GM12875 (cell line): ENCODE measurements around the gene PDE4D.

Experiments
- H3K4me3 ChIP-seq: one replicate; pipeline ENCODE4 v1.5.1; 2011; ENCODE audit warnings: low read depth, low read length, control low read depth
- TF ChIP-seq, protein P1 (sequence below): IDR thresholded peaks from 2 replicates; pipeline ENCODE4 v1.5.1; 2011; ENCODE audit warnings: low read depth, mild to moderate bottlenecking, control low read depth, inconsistent platforms, low read length, moderate library complexity, borderline replicate concordance; ENCODE audit not compliant: insufficient read depth

PDE4D gene

DNA sequence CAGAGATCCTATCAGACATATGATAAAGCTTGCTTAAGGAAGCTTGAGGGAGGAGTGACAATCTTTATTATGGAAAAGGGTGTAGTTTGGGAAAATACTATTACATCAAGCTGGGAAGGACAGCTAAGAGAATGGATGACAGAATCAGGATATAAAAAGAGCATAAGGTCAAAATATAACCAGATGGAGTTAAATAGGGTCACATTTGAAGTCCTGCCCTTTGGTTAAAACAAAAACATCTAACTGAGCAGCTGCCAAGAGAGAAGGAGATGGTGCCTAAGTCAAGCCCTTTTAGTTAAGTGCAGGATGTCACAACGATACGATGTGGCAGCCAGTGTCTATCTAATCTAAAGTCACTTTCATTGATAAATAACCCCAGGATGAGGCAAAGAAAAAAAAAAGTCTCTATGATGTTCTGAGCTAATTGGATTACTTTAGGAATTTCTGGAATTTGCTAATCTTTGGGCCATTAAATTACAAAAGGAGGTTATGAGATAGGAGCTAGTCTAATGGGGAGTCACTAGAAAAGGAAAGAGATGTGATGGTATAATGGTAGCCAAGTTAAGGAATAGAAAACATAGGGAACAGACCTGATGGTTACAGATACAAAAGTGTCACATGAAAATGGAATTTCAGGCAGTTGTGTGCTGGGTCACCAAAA, 365.2 kb downstream of the PDE4D start:
- no peak overlapping the region for H3K4me3 ChIP-seq
- TF ChIP-seq, protein P1, sequence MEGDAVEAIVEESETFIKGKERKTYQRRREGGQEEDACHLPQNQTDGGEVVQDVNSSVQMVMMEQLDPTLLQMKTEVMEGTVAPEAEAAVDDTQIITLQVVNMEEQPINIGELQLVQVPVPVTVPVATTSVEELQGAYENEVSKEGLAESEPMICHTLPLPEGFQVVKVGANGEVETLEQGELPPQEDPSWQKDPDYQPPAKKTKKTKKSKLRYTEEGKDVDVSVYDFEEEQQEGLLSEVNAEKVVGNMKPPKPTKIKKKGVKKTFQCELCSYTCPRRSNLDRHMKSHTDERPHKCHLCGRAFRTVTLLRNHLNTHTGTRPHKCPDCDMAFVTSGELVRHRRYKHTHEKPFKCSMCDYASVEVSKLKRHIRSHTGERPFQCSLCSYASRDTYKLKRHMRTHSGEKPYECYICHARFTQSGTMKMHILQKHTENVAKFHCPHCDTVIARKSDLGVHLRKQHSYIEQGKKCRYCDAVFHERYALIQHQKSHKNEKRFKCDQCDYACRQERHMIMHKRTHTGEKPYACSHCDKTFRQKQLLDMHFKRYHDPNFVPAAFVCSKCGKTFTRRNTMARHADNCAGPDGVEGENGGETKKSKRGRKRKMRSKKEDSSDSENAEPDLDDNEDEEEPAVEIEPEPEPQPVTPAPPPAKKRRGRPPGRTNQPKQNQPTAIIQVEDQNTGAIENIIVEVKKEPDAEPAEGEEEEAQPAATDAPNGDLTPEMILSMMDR, result no peak

DNA sequence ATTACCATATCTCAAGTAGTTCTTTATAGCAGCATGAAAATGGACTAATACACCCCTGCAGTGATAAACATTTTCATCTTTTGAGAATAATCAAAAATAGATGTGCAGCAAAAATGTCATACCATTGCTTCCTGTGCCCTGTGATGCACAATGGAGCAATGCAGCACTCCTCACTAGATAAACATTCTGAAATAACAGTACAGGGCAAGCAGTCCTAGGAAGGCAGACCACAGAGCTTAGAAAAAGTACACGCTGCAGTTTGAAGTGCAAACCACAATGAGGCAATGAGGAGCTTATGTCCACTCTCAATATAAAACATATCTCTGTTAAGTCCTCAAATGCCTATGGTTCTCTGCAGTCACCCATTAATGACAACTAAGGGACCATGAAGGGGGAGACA, 367.6 kb downstream of the PDE4D start:
- TF ChIP-seq, protein P1, result no peak

DNA sequence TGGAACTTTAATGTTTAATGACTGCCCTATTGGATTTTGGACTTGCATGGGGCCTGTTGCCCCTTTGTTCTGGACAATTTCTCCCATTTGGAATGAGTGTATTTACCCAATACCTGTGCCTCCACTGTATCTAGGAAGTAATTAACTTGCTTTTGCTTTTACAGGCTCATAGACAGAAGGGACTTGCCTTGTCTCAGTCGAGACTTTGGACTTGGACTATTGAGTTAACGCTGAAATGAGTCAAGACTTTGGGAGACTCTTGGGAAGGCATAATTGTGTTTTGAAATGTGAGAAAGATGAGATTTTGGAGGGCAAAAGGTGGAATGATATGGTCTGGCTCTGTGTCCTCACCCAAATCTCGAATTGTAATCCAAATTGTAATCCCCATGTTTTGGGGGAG, 368.2 kb downstream of the PDE4D start:
- TF ChIP-seq, protein P1, result no peak
- no peak overlapping the region for H3K4me3 ChIP-seq

More for the DNA sequence above, 367.6 kb downstream of the PDE4D start:
- H3K4me3 ChIP-seq, result no peak overlapping the region

DNA sequence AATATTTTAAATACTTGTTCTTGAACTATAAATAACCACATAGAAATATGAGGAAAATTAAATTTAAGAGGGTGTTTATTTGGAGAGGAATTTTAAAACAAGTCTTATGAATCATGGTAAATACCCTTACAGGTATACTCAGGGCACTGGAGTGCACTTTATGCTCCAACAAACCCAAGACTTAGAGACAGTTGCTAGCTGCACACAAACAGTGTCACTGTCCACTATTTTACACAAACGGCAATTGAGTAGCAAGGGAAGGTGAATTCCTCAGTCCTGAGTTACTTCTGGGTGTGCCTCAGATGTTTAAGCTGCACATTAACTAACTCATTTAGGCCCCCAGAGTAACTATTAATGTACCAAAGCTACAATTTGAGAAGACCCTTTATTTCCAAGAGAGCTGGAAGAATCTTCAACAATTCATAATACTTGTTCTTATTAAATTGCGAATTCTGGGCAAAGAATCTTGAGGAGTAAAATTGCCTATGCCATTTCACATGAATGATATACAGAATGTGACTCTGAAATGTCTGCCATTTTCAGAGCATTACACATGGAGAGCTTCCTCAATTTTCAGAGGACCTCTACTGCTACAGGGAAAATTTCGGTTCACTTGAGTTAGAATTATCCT, 371.2 kb downstream of the PDE4D start:
- TF ChIP-seq, protein P1, result no peak
- no peak overlapping the region for H3K4me3 ChIP-seq

DNA sequence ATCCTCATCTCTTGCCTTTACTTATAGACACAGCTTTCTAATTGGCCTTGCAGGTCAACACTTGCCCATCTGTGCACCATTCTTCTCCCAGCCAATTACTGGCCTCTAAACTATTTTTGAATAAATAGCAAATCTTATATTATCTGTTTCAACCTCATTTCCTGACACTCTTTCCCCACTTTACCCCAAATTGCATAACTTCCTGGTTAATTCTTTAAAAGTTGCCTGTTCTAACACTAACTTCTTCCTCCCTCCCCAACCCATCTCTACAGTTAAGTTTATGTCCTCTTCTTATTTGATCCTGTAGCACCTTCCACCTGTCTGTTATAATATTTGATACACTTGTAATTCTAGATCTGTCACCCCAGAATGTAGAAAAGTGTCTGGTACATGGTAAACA, 372.1 kb downstream of the PDE4D start:
- H3K4me3 ChIP-seq, result no peak overlapping the region
- TF ChIP-seq, protein P1, result no peak

DNA sequence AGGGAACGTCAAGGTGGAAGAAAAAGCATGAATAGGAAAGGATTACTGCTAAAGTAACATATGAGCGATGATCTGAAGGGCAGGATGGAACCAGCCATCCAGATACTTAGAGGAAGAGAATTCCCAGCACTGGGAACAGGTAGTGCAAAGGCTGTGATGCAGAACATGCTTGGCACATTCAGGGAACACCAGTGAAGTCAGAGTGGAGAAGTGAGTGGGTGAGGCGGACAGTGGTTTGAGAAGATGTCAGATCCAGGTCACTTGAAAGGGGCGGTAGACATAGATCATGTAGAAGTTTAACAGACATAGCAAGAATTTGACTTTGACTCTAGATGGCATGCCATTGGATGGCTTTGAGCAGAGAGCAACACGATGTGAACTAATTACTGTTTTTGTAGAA, 374.2 kb downstream of the PDE4D start:
- TF ChIP-seq, protein P1, result no peak
- no peak overlapping the region for H3K4me3 ChIP-seq

DNA sequence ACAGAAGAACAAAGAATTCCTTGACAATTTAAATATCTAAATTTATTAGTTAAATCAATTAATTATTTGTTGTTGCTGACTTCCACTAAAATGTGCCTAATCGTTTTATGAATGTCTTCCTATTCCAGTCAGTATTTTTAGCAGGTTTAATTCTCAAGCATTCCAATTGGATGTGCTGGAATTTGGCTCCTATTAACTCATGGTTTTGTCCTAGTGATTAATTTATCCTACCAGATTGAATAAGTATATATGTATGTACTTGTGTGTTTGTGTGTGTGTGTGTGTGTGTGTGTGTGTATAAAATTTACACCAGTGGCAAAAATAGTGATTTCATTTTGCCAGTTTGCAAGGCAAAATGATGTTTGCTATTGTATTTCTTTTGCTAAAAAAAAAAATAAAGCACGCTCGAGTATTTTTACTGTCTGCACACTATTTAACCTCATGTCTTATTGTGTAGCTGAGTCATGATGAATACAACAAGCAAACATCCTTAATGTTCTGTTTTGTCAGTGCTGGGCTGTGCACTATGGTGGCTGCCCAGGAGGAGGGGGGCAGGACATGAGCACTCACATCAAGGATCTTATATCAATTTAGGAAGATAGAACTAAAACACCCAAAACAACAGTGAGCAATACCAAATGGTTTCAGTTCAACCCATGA, 375.5 kb downstream of the PDE4D start:
- TF ChIP-seq, protein P1, result no peak
- no peak overlapping the region for H3K4me3 ChIP-seq
